ENCODE data around the gene IER5L.

DNA sequence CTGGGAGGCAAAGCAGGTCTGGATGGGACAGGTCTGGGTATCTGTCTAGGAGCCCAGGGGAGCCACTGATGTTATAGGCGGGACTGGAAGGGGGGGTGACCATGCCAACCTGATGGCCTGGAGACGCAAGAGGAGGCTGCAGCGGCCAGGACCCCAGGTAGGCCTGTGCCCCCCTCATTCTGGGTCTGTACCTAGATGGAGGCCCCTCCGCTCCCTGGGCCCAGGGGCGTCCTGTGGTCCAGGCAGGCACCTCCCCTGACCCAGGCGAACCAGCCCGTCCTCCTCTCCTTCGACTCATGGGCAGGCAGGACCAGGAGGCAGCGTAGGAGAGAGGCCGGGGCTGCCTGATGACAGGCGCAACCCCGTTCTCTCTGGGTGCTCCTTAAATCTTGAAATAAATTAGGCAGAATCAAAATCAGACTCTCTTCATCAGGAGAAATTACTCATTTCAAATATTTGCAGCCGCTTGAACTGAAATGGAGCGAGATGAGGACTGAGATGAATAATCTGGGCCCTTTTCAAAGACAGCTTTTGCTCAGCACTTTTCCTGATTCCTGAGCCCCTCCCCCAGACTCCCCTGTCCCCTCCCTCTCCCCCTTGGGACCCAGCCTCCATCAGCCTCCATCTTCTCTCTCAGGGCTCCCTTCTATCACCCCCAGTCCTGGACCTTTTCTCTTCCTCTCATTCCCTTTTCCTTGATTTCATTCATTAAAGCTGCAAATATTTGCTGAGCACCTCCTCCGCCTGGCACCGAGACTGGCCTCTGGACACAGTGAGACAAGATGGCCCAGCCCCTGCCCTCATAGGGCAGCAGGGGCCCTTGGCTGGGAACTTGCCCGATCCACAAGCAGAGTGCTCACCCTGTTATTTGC, 46.8 kb upstream of the IER5L start:
- TF ChIP-seq REST (IDR thresholded peaks at IDR 0.05; ENCODE audit: insufficient read depth in 1 of 2, low read depth in 2 of 2, low read length in 2 of 2) (no peak), POLR2AphosphoS5 (IDR thresholded peaks at IDR 0.05; ENCODE audit: low read depth, low read length) (no peak), TAF1 (IDR thresholded peaks at IDR 0.05; ENCODE audit: borderline replicate concordance, insufficient read depth, low read length) (no peak), SIN3A (IDR thresholded peaks at IDR 0.05; ENCODE audit: borderline replicate concordance, insufficient read depth, low read length) (no peak)
